ENCODE data around the gene RNF214.

DNA sequence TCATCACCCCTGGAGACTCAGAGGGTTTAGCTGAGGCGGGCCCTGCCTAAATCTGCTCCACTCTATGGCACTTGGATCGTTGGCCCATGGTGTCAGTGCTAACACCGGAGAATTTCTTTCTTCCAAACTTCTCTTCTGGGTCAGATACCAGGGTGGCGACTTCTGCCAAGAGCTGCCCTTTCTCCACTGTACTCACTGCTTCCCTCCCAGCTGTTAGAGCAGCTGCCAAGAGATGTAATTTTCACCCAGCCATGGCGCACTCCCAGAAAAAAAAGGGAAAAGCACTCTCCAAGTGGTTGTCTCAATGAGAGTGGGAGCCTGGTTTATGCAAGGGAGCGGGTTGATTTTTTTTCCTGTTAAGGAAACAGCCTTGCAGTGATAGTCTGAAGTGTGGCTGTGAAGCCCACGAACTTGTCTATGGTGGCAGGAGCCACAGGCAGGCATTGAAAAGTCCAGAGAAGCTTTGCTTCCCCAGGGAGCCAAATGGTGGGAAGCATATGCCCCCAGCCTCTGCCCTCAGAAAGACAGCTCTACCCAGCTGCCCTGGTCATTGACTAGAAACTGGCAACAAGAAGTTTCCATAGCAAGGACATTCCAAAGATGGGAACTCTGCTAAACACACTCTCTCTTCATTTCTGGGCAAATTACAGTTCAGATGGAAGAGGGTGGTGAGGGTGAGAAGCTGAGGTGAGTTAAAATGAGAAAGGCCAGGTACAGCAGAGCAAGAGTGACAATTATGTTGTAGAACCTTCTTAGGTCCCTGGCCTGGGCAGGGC is 11.3 kb upstream of the RNF214 start:
- TF ChIP-seq POLR2AphosphoS5 (IDR thresholded peaks at IDR 0.05; ENCODE audit: low read depth, low read length) (no peak), POLR2A (IDR thresholded peaks at IDR 0.05; ENCODE audit: low read depth, low read length) (0 out of 2 replicates have a peak, but pooled peaks have one; percentile 24)
